ENCODE measurements around the gene FOXS1. TPM values are rescaled to one million over a fixed set of nuclear protein-coding genes. Genes with fewer than 3 reads are reported as not detected.
A peak's percentile ranks its signal among the peaks of the same experiment; 100 is the strongest.

Gene FOXS1
- total RNA-seq, 2 experiments from 2014 or later, result not detected

DNA sequence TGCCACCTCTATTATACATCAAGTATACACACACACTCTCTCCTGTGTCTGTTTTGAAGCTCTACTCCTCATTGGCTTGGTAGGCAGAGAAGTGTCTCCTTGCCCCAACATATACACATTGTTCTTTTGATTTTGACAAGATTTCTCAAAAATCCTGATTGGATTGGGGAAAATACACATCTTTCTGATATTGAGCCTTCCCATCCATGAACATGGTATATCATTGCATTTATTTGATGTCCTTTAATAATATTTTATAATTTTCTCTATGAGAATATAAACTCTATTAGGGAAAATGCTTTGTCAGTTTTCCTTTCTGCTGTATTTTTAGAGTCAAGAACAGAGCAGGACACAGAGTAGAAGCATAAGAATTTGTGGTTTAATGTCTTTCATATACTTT is 32.3 kb upstream of the FOXS1 start:
- TF ChIP-seq, protein P1, sequence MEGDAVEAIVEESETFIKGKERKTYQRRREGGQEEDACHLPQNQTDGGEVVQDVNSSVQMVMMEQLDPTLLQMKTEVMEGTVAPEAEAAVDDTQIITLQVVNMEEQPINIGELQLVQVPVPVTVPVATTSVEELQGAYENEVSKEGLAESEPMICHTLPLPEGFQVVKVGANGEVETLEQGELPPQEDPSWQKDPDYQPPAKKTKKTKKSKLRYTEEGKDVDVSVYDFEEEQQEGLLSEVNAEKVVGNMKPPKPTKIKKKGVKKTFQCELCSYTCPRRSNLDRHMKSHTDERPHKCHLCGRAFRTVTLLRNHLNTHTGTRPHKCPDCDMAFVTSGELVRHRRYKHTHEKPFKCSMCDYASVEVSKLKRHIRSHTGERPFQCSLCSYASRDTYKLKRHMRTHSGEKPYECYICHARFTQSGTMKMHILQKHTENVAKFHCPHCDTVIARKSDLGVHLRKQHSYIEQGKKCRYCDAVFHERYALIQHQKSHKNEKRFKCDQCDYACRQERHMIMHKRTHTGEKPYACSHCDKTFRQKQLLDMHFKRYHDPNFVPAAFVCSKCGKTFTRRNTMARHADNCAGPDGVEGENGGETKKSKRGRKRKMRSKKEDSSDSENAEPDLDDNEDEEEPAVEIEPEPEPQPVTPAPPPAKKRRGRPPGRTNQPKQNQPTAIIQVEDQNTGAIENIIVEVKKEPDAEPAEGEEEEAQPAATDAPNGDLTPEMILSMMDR (IDR thresholded peaks at IDR 0.05), result no peak
- ATAC-seq, result no peak
- no peak for DNase-seq
- Mint-ChIP-seq H3K4me1 (ENCODE audit: low read depth) (peaks cover 2% of the 10 kb centered on the region), H3K36me3 (ENCODE audit: low read depth) (no peaks in the 10 kb centered on the region), H3K4me3 (no peak overlapping the region), H3K27me3 (peaks cover 4% of the 10 kb centered on the region), H3K27ac (no peak overlapping the region), H3K9me3 (no peaks in the 10 kb centered on the region)
- intact Hi-C loops (cut with micrococcal nuclease), result no loop called here
- POLR2A ChIA-PET, result no interaction called here
- CTCF ChIA-PET, result interaction anchor here (1.5 to 5.7 kb wide), 3 partner anchors 26 to 74 kb away, joined by 3 to 27 read pairs (median 24); partner anchors contain the start of gene PDRG1

DNA sequence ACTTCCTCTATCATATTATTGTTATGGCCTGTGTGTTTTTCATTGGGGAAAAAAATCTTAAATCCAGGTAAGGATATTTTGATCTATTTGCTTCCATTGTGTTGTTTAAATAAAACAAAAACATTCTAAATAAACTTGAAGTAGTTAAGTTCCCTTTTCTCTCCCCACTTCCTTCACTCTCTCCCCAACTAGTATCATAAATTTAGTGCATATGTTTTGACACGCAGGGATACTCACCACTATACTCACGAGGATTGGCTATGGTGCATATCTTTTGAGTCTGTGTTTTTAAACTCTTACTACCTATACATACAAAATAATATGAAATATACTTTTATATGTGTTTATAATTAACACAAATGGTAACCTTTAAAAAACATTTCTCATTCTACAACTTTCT is 30.3 kb upstream of the FOXS1 start:
- Mint-ChIP-seq H3K4me3 (no peak overlapping the region), H3K27ac (no peak overlapping the region), H3K36me3 (ENCODE audit: low read depth) (no peaks in the 10 kb centered on the region), H3K4me1 (ENCODE audit: low read depth) (peaks cover 6% of the 10 kb centered on the region), H3K9me3 (no peaks in the 10 kb centered on the region), H3K27me3 (peaks cover 16% of the 10 kb centered on the region)
- POLR2A ChIA-PET, result no interaction called here
- TF ChIP-seq, protein P1 (IDR thresholded peaks at IDR 0.05), result no peak
- CTCF ChIA-PET, result no interaction called here
- DNase-seq (no peak), ATAC-seq (no peak)
- intact Hi-C loops (cut with micrococcal nuclease), result no loop called here

DNA sequence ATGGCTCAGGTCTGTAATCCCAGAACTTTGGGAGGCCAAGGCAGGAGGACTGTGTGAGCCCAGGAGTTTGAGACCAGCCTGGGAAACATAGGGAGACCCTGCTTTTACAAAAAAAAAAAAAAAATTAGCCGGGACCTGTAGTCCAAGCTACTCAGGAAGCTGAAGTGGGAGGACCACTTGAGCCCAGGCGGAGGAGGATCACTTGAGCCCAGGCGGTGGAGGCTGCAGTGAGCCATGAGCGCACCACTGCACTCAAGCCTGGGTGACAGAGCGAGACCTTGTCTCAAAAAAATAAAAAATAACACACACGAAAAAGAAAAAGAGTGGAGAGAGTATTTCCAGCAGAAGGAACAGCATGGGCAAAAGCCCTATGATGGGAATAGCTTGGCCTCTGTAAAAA is 27.0 kb upstream of the FOXS1 start:
- peaks cover 31% of the 10 kb centered on the region for H3K27me3 Mint-ChIP-seq
- POLR2A ChIA-PET, result no interaction called here

DNA sequence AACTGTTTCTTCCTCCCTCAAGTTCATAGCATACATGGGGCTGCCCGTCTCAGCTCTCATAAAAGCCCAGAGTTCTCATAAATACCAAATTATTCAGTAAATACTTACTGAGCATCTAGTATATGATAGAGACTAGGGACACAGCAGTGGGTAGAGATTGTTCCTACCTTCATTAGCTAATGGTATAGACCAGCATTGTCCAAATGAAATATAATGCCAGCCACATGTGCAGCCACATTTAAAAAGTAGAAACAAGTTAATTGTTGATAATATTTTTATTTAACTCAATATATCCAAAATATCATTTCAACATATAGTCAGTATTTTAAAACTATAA is 26.2 kb upstream of the FOXS1 start:
- no peak for ATAC-seq
- intact Hi-C loops (cut with micrococcal nuclease), result no loop called here
- H3K4me3 Mint-ChIP-seq, result no peak overlapping the region
- H3K27ac Mint-ChIP-seq, result no peak overlapping the region
- peaks cover 8% of the 10 kb centered on the region for H3K4me1 Mint-ChIP-seq (ENCODE audit: low read depth)
- no peak for DNase-seq
- POLR2A ChIA-PET, result interaction anchor here (1.2 kb wide), 1 partner anchor 80 kb away, joined by 3 read pairs; the partner anchor contains the start of gene PDRG1
- no peaks in the 10 kb centered on the region for H3K9me3 Mint-ChIP-seq
- no peaks in the 10 kb centered on the region for H3K36me3 Mint-ChIP-seq (ENCODE audit: low read depth)
- CTCF ChIA-PET, result interaction anchor here (1.2 to 2.6 kb wide), 4 partner anchors 9 to 80 kb away, joined by 4 to 12 read pairs (median 7); partner anchors contain the start of gene PDRG1
- H3K27me3 Mint-ChIP-seq, result peaks cover 31% of the 10 kb centered on the region
- TF ChIP-seq, protein P1 (IDR thresholded peaks at IDR 0.05), result no peak

More for the DNA sequence above, 27.0 kb upstream of the FOXS1 start:
- H3K4me1 Mint-ChIP-seq (ENCODE audit: low read depth), result peaks cover 8% of the 10 kb centered on the region
- CTCF ChIA-PET, result interaction anchor here (0.8 to 2.6 kb wide), 4 partner anchors 10 to 79 kb away, joined by 3 to 9 read pairs (median 6); partner anchors contain the start of gene PDRG1
- intact Hi-C loops (cut with micrococcal nuclease), result no loop called here
- no peak overlapping the region for H3K4me3 Mint-ChIP-seq
- DNase-seq (no peak), ATAC-seq (no peak)
- TF ChIP-seq, protein P1 (IDR thresholded peaks at IDR 0.05), result no peak
- H3K9me3 Mint-ChIP-seq, result no peaks in the 10 kb centered on the region
- no peaks in the 10 kb centered on the region for H3K36me3 Mint-ChIP-seq (ENCODE audit: low read depth)
- no peak overlapping the region for H3K27ac Mint-ChIP-seq

DNA sequence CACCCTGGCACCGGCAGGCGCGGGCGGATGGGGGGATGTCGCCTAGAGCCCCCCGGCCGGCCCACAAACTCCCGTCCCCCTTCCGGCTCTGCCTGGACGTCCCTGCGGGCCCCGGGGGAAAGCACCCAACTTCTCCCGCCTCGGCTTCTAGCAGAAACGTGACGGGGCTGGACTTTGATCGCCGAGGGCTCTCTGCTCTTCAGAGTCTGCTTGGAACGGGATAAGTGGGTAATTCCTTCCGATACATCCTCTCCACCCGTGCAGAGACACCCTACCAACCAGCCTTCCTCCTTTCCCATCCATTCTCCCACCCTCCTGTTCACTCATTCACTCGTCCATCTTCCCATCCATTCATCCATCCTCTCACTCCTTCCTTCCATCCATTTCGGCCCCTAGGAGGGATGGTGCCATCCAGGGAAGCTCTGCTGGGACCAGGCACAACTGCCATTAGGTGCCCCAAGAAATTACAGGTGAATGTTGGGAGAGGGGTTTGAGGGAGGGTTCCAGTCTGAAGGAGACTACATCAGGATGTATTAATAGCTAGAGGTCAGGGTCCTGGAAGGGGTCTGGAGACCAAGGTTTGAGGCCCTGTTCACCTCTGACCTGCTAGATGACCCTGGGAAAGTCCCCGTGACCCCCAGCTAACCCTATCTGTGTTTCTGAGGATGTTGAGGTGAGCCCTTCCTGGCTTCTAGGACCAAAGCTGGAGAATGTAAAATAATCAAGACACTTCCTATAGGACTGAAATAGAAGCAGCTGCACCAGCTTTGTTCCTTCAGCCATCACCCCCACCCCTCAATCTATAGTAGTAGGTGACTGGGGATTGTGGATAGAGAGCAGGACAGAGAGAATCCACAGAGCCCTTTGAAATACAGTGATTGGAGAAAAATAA is 25.6 kb upstream of the FOXS1 start:
- POLR2A ChIA-PET, result interaction anchor here (1.2 kb wide), 1 partner anchor 81 kb away, joined by 3 read pairs; the partner anchor contains the start of gene PDRG1
- ATAC-seq (no peak), DNase-seq (no peak)
- Mint-ChIP-seq H3K27ac (no peak overlapping the region), H3K27me3 (peaks cover 31% of the 10 kb centered on the region), H3K4me1 (ENCODE audit: low read depth) (peaks cover 8% of the 10 kb centered on the region), H3K36me3 (ENCODE audit: low read depth) (no peaks in the 10 kb centered on the region), H3K4me3 (peak overlapping the region; percentile 65), H3K9me3 (no peaks in the 10 kb centered on the region)
- TF ChIP-seq, protein P1 (IDR thresholded peaks at IDR 0.05), result no peak
- intact Hi-C loops (cut with micrococcal nuclease), result no loop called here
- CTCF ChIA-PET, result interaction anchor here (1.2 to 2.6 kb wide), 4 partner anchors 8 to 81 kb away, joined by 4 to 12 read pairs (median 7); partner anchors contain the start of gene PDRG1

All from activated CD8-positive, alpha-beta T cell treated with anti-CD3 and anti-CD28 coated beads for 36 hours (primary cell).